ENCODE data around the gene MAPRE3. TPM values are rescaled to one million over a fixed set of nuclear protein-coding genes. Genes with fewer than 3 reads are reported as not detected.

The MAPRE3 gene
- total RNA-seq, 1 donor from 2014 or later: 3.7 TPM

GRCh38 chr2:26978061-26978596, 7.7 kb downstream of the MAPRE3 start:
- no peaks in the 10 kb centered on the region for H3K9me3 Mint-ChIP-seq
- H3K36me3 Mint-ChIP-seq (ENCODE audit: low read depth): no peaks in the 10 kb centered on the region
- DNase-seq (ENCODE audit: low spot score): no peak
- no peak overlapping the region for H3K4me3 Mint-ChIP-seq
- no peaks in the 10 kb centered on the region for H3K4me1 Mint-ChIP-seq (ENCODE audit: low read depth)
- H3K27ac Mint-ChIP-seq: no peak overlapping the region
- intact Hi-C loops (cut with micrococcal nuclease): no loop called here
- peaks cover 18% of the 10 kb centered on the region for H3K27me3 Mint-ChIP-seq (ENCODE audit: insufficient read depth)

GRCh38 chr2:26979741-26980140, 9.3 kb downstream of the MAPRE3 start:
- H3K36me3 Mint-ChIP-seq (ENCODE audit: low read depth): no peaks in the 10 kb centered on the region
- no peak overlapping the region for H3K4me3 Mint-ChIP-seq
- DNase-seq (ENCODE audit: low spot score): no peak
- H3K27me3 Mint-ChIP-seq (ENCODE audit: insufficient read depth): peaks cover 12% of the 10 kb centered on the region
- no peaks in the 10 kb centered on the region for H3K9me3 Mint-ChIP-seq
- H3K27ac Mint-ChIP-seq: no peak overlapping the region
- intact Hi-C loops (cut with micrococcal nuclease): no loop called here
- no peaks in the 10 kb centered on the region for H3K4me1 Mint-ChIP-seq (ENCODE audit: low read depth)

GRCh38 chr2:26980971-26981370, 10.5 kb downstream of the MAPRE3 start:
- intact Hi-C loops (cut with micrococcal nuclease): no loop called here
- no peaks in the 10 kb centered on the region for H3K36me3 Mint-ChIP-seq (ENCODE audit: low read depth)

GRCh38 chr2:26982102-26982742, 11.8 kb downstream of the MAPRE3 start:
- intact Hi-C loops (cut with micrococcal nuclease): no loop called here
- Mint-ChIP-seq H3K27ac (no peak overlapping the region), H3K36me3 (ENCODE audit: low read depth) (no peaks in the 10 kb centered on the region), H3K4me3 (no peak overlapping the region), H3K9me3 (no peaks in the 10 kb centered on the region), H3K27me3 (ENCODE audit: insufficient read depth) (peaks cover 10% of the 10 kb centered on the region), H3K4me1 (ENCODE audit: low read depth) (no peaks in the 10 kb centered on the region)
- DNase-seq (ENCODE audit: low spot score): no peak

More at GRCh38 chr2:26980971-26981370, 10.5 kb downstream of the MAPRE3 start:
- no peak for DNase-seq (ENCODE audit: low spot score)
- no peaks in the 10 kb centered on the region for H3K9me3 Mint-ChIP-seq
- no peak overlapping the region for H3K4me3 Mint-ChIP-seq
- no peaks in the 10 kb centered on the region for H3K4me1 Mint-ChIP-seq (ENCODE audit: low read depth)
- no peak overlapping the region for H3K27ac Mint-ChIP-seq
- H3K27me3 Mint-ChIP-seq (ENCODE audit: insufficient read depth): peaks cover 6% of the 10 kb centered on the region

GRCh38 chr2:26983746-26984145, 13.3 kb downstream of the MAPRE3 start:
- no peaks in the 10 kb centered on the region for H3K9me3 Mint-ChIP-seq
- H3K27me3 Mint-ChIP-seq (ENCODE audit: insufficient read depth): peaks cover 10% of the 10 kb centered on the region
- no peak overlapping the region for H3K4me3 Mint-ChIP-seq
- H3K36me3 Mint-ChIP-seq (ENCODE audit: low read depth): no peaks in the 10 kb centered on the region
- no peak for DNase-seq (ENCODE audit: low spot score)
- H3K4me1 Mint-ChIP-seq (ENCODE audit: low read depth): no peaks in the 10 kb centered on the region
- intact Hi-C loops (cut with micrococcal nuclease): no loop called here
- H3K27ac Mint-ChIP-seq: no peak overlapping the region

- intact Hi-C loops (cut with micrococcal nuclease): no loop called here
- Mint-ChIP-seq H3K9me3 (no peaks in the 10 kb centered on the region), H3K27ac (no peak overlapping the region), H3K36me3 (ENCODE audit: low read depth) (no peaks in the 10 kb centered on the region), H3K27me3 (ENCODE audit: insufficient read depth) (peaks cover 11% of the 10 kb centered on the region), H3K4me1 (ENCODE audit: low read depth) (no peaks in the 10 kb centered on the region), H3K4me3 (no peak overlapping the region)
- DNase-seq (ENCODE audit: low spot score): no peak
Measured at GRCh38 chr2:26985807-26986206, 15.4 kb downstream of the MAPRE3 start.

GRCh38 chr2:26986576-26986975, 16.1 kb downstream of the MAPRE3 start:
- no peaks in the 10 kb centered on the region for H3K9me3 Mint-ChIP-seq
- no peaks in the 10 kb centered on the region for H3K36me3 Mint-ChIP-seq (ENCODE audit: low read depth)
- no peak overlapping the region for H3K27ac Mint-ChIP-seq
- H3K4me1 Mint-ChIP-seq (ENCODE audit: low read depth): no peaks in the 10 kb centered on the region
- DNase-seq (ENCODE audit: low spot score): no peak
- no peak overlapping the region for H3K4me3 Mint-ChIP-seq
- H3K27me3 Mint-ChIP-seq (ENCODE audit: insufficient read depth): peaks cover 11% of the 10 kb centered on the region
- intact Hi-C loops (cut with micrococcal nuclease): no loop called here

GRCh38 chr2:26988058-26988860, 17.8 kb downstream of the MAPRE3 start:
- no peak for DNase-seq (ENCODE audit: low spot score)
- no peaks in the 10 kb centered on the region for H3K36me3 Mint-ChIP-seq (ENCODE audit: low read depth)
- peaks cover 9% of the 10 kb centered on the region for H3K27me3 Mint-ChIP-seq (ENCODE audit: insufficient read depth)
- intact Hi-C loops (cut with micrococcal nuclease): no loop called here
- H3K4me1 Mint-ChIP-seq (ENCODE audit: low read depth): no peaks in the 10 kb centered on the region
- H3K4me3 Mint-ChIP-seq: no peak overlapping the region
- H3K9me3 Mint-ChIP-seq: no peaks in the 10 kb centered on the region
- no peak overlapping the region for H3K27ac Mint-ChIP-seq

- Mint-ChIP-seq H3K36me3 (ENCODE audit: low read depth) (no peaks in the 10 kb centered on the region), H3K4me3 (no peak overlapping the region), H3K27ac (no peak overlapping the region), H3K4me1 (ENCODE audit: low read depth) (no peaks in the 10 kb centered on the region), H3K9me3 (no peaks in the 10 kb centered on the region), H3K27me3 (ENCODE audit: insufficient read depth) (peaks cover 9% of the 10 kb centered on the region)
- intact Hi-C loops (cut with micrococcal nuclease): no loop called here
- DNase-seq (ENCODE audit: low spot score): no peak
Measured at GRCh38 chr2:26989156-26989555, 18.7 kb downstream of the MAPRE3 start.

- intact Hi-C loops (cut with micrococcal nuclease): no loop called here
- Mint-ChIP-seq H3K4me1 (ENCODE audit: low read depth) (no peaks in the 10 kb centered on the region), H3K27me3 (ENCODE audit: insufficient read depth) (peaks cover 6% of the 10 kb centered on the region), H3K27ac (no peak overlapping the region), H3K36me3 (ENCODE audit: low read depth) (no peaks in the 10 kb centered on the region), H3K9me3 (no peaks in the 10 kb centered on the region), H3K4me3 (no peak overlapping the region)
- DNase-seq (ENCODE audit: low spot score): no peak
Measured at GRCh38 chr2:26991717-26992116, 21.3 kb downstream of the MAPRE3 start.

- intact Hi-C loops (cut with micrococcal nuclease): no loop called here
Measured at GRCh38 chr2:26993768-26994167, 23.3 kb downstream of the MAPRE3 start.

GRCh38 chr2:26994983-26995382, 24.5 kb downstream of the MAPRE3 start:
- intact Hi-C loops (cut with micrococcal nuclease): no loop called here
- H3K36me3 Mint-ChIP-seq (ENCODE audit: low read depth): no peaks in the 10 kb centered on the region
- H3K4me3 Mint-ChIP-seq: no peak overlapping the region
- no peaks in the 10 kb centered on the region for H3K9me3 Mint-ChIP-seq
- H3K27me3 Mint-ChIP-seq (ENCODE audit: insufficient read depth): peaks cover 2% of the 10 kb centered on the region
- DNase-seq (ENCODE audit: low spot score): no peak
- no peak overlapping the region for H3K27ac Mint-ChIP-seq
- no peaks in the 10 kb centered on the region for H3K4me1 Mint-ChIP-seq (ENCODE audit: low read depth)

More at GRCh38 chr2:26993768-26994167, 23.3 kb downstream of the MAPRE3 start:
- Mint-ChIP-seq H3K36me3 (ENCODE audit: low read depth) (no peaks in the 10 kb centered on the region), H3K4me3 (no peak overlapping the region), H3K9me3 (no peaks in the 10 kb centered on the region), H3K4me1 (ENCODE audit: low read depth) (no peaks in the 10 kb centered on the region), H3K27me3 (ENCODE audit: insufficient read depth) (peaks cover 6% of the 10 kb centered on the region), H3K27ac (no peak overlapping the region)
- no peak for DNase-seq (ENCODE audit: low spot score)

- Mint-ChIP-seq H3K4me3 (no peak overlapping the region), H3K27me3 (ENCODE audit: insufficient read depth) (peaks cover 2% of the 10 kb centered on the region), H3K4me1 (ENCODE audit: low read depth) (no peaks in the 10 kb centered on the region), H3K9me3 (no peaks in the 10 kb centered on the region), H3K27ac (no peak overlapping the region), H3K36me3 (ENCODE audit: low read depth) (no peaks in the 10 kb centered on the region)
- intact Hi-C loops (cut with micrococcal nuclease): no loop called here
- DNase-seq (ENCODE audit: low spot score): no peak
Measured at GRCh38 chr2:26997394-26997793, 27.0 kb downstream of the MAPRE3 start.

All from activated T-helper 1 cell treated with anti-CD3 and anti-CD28 coated beads, Interleukin-12 subunit alpha, Interleukin-12 subunit beta, Interleukin-2, Interleukin-4 antibody, amounts not matched to agents 30 ng/mL and 10 ng/mL and 1 ng/mL, durations not matched to agents 14 hours and 24 hours and 36 hours (primary cell).